HG02840 (cell line): Measurements from ENCODE around the gene ANKLE2.
"Not testable (repeated sequence)": the region's sequence is repeated elsewhere in the genome, so short reads cannot be mapped to it uniquely, and the experiment has no call there.

Source experiments
- ATAC-seq: cut with Tn5 transposase; IDR thresholded peaks from one replicate; pipeline ENCODE4 v1.9.1; 2021; ENCODE audit warnings: mild to moderate bottlenecking, moderate library complexity, moderate number of reproducible peaks; ENCODE audit not compliant: unreplicated experiment, low FRiP score

Gene ANKLE2

DNA sequence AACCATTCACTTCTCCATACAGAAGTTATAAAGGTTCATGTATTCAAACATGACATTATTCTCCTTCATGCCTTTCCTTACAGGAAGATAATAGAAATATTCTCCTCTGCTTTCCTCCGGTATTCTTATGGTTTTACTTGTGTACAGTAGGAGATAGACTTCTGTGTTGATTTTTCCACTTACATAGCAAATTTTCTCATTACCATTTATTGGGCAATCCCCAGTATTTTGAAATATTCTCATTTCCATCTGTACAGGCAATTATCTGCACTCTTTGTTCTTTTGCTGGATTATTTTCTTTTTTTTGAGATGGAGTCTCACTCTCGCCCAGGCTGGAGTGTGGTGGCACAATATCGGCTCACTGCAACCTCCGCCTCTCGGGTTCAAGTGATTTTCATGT lies 63.3 kb downstream of the ANKLE2 start:
- ATAC-seq = no peak

DNA sequence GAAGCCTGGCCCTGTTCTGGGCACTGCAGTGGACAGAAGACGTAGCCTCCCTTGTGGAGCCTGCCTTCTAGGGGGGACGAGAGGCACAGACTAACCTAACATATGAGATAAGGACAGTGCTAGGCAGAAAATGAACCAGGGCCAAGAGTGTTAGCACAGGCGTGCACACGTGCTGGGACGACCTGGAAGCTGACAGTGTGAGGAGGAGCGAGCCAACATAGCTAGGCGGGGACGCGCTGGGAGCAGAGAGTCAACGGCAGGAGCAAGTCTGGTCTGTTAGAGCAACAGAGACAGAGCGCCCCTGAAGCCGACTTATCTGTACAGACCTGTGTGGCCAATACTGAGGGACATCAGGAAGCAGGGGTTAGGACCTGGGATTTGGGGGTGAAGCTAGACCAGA lies 66.2 kb downstream of the ANKLE2 start:
- no peak for ATAC-seq

DNA sequence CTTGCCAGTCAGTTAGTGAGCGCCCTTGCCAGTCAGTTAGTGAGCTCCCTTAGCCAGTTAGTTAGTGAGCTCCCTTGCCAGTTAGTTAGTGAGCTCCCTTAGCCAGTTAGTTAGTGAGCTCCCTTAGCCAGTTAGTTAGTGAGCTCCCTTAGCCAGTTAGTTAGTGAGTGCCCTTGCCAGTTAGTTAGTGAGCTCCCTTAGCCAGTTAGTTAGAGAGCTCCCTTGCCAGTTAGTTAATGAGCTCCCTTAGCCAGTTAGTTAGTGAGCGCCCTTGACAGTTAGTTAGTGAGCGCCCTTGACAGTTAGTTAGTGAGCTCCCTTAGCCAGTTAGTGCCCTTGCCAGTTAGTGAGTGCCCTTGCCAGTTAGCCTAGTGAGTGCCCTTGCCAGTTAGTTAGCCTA lies 66.7 kb downstream of the ANKLE2 start:
- not testable (repeated sequence) for ATAC-seq

DNA sequence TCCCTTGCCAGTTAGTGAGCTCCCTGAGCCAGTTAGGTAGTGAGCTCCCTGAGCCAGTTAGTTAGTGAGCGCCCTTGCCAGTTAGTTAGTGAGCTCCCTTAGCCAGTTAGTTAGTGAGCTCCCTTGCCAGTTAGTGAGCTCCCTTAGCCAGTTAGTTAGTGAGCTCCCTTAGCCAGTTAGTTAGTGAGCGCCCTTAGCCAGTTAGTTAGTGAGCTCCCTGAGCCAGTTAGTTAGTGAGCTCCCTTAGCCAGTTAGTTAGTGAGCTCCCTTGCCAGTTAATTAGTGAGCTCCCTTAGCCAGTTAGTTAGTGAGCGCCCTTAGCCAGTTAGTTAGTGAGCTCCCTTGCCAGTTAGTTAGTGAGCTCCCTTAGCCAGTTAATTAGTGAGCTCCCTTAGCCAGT lies 69.6 kb downstream of the ANKLE2 start:
- not testable (repeated sequence) for ATAC-seq

DNA sequence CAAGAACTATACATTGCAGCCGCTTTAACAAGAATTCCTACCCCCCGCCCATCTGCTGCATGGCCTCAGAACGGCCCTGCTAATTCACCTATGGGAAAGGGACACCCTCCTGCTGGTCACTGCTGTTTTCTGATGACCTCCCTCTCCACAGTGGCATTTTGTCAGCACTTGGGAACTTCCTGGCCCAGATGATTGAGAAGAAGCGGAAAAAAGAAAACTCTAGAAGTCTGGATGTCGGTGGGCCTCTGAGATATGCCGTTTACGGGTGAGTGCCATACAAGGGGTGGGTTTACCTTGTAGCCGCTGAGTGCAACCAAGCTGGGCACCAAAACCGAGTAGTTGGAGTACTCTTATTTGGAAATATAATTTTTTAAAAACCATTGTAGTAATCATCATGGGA lies 71.5 kb downstream of the ANKLE2 start:
- no peak for ATAC-seq

DNA sequence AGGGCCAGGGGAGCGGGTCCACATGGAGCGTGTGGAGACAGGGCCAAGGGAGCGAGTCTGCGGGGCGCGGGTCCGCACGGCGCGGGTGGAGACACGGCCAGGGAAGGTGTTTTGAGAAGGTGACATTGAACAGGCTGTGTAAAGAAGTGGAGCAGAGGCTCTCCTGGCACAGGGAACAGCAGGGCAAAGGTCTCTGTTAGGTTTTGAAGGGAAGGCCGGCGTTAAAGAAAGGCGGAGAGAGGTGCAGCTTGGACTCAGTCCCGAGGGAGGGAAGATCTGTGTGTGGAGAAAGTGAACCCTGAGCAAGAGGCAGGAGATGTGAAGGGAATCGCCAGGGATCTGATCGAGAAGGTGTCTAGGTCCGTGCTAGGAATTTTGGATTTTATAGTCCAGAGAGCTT lies 72.4 kb downstream of the ANKLE2 start:
- no peak for ATAC-seq

DNA sequence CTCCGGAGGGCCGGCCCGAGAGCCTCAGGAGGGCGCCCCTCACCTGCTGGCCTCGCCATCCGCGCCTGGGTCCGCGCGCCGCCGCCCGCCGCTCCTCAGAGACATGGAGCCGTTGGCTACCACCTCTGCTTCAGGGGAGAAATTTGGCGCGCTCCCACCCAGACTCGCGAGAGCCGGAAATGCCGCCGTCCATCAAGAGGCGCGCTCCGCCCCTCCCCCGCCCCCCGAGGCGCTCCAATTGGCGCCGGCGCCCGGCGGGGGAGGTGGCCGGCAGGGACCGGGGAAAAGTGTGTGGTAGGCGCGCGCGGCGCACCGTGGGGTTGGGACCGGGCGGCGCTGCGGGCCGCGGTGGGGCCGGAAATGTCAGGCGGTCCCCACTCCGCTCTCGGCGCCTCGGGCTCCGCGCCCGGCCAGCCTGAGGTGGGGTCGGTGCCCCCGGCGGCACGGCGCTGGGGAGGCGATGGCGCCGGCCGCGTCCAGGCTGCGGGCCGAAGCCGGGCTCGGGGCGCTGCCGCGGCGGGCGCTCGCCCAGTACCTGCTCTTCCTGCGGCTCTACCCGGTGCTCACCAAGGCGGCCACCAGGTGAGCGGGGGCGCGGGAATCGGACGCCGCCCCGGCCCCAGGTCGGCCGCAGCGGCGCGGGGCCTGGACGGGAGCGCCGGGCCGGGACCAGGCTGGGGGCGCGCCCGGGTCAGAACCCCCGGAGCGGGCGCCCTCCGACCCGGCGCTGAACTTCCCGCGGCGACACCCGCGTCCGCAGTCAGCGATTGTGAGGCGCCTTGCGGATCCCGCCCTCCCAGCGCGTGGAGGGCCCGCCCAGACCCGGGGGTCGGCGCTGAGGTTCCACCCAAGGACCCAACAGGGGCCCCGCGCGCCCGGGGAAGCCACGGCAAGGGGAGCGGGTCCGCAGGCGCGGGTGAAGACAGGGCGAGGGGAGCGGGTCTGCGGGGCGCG lies 74.1 kb downstream of the ANKLE2 start, which contains the start of the genes POLE and PXMP2:
Gene POLE (minus strand): TSS at position 132 of the 954 bp plus-strand sequence. CDS start 27 bp downstream, at position 105.
Gene PXMP2 (plus strand): TSS at position 377 of the 954 bp plus-strand sequence. CDS start 84 bp downstream, at position 461.
- peak; percentile 92 for ATAC-seq

DNA sequence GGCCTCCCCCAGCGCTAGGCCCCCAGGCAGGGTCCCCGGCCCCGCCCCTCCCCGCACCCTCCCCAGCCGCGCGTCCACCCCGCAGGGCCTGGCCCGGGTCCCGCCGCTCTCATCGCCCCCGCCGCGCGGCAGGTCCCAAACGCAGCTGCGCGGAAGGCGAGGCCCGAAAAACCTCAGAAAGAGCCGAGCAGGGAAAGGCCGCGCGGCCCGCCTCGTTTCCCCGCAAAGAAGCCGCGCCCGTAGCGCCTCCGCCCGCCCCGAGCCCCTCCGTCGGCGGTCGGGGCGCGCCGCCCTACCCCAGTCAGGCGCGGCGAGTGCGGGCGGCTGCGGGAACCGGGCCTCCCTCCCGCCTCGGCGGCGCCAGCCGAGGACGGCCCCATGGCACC lies 74.8 kb downstream of the ANKLE2 start:
- peak; percentile 25 for ATAC-seq

DNA sequence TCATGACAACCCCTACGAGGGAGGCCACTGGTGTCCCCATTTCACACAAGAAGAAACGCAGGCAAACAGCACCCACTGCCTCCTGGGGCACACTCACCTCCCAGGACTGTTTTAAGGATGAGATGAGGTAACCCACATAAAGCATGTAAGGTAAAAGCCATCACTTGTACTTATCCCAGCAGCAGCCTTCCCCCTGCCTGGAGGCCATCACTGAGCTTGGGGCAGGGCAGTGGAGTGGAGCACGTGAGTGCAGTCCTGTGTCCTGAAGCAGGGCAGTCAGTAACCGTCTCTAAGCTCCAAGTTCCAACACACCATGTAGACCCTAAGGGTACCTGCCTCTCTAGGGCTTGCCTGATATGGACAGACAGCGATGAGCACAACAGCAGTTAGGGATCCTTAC lies 76.2 kb downstream of the ANKLE2 start:
- no peak for ATAC-seq

DNA sequence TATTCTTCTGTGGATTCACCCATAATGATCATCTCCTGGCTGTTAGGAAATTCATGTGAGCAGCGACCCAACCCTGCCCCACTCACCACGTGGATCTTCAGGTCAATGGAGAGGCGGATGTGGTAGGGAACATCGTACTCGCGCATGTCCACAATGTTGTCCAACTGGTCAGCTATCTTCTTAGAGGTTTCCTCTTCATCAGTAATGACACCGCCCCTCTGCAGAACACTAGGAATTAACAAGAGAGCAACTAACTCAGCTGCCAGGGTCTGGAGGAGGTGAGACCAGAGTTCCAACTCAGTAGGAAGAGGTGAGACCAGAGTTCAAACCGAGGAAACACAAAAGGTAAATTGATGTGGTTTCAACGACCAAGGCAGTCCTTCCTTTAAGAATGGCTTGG lies 84.1 kb downstream of the ANKLE2 start:
- ATAC-seq = no peak

DNA sequence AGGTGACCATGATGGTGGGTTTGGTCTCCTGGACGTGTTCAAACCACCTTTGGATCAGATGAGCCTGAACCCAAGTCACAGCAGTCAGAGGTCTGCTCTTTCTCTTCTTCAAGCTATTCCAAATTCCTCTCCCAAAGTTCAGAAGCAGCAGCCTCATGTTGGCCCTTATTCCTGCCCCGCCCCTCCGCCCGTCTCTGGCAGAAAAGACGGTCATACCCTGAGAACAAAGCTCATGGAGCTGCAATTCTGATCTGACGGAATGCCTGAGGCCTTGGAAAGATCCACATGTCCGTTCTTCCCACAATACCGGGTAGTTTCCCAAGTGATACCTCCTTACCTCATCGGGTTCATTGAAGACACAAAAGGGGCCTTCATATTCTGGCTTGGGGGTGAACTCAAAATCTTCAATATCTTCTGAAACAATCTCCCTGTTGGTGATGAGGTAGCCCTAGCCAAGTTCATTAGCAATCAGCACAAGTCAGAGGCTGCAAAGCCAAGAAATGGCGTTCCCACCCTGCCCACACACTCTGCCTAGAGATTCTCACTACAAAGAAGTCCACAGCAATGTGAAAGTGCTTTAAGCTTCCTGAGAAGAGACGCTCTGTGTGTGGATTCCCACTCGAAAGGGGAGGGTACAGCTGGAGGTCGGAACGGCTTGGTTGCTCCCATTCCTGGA lies 85.7 kb downstream of the ANKLE2 start:
- ATAC-seq = no peak
